T-helper 9 cell (primary cell): ENCODE measurements around the gene DPYSL3.
"Not testable (repeated sequence)": the region's sequence is repeated elsewhere in the genome, so short reads cannot be mapped to it uniquely, and the experiment has no call there.

Source experiments
- DNase-seq: peaks from one replicate; pipeline ENCODE4 v3.0.0-alpha.2; 2020

DPYSL3 gene

GRCh38 chr5:147400126-147400809 is 109.6 kb downstream of the DPYSL3 start:
- no peak for DNase-seq

GRCh38 chr5:147398860-147399259 is 111.0 kb downstream of the DPYSL3 start:
- no peak for DNase-seq

- DNase-seq, result no peak
Measured at GRCh38 chr5:147397616-147398015, 112.3 kb downstream of the DPYSL3 start.

GRCh38 chr5:147396070-147396823 is 113.6 kb downstream of the DPYSL3 start:
- DNase-seq, result no peak

GRCh38 chr5:147393874-147394672 is 115.8 kb downstream of the DPYSL3 start:
- DNase-seq, result no peak

GRCh38 chr5:147391781-147392180 is 118.1 kb downstream of the DPYSL3 start:
- DNase-seq, result no peak

GRCh38 chr5:147390654-147391225 is 119.1 kb downstream of the DPYSL3 start:
- DNase-seq, result no peak

GRCh38 chr5:147388184-147389108 is 121.4 kb downstream of the DPYSL3 start:
- no peak for DNase-seq

GRCh38 chr5:147387109-147387508 is 122.8 kb downstream of the DPYSL3 start:
- no peak for DNase-seq

GRCh38 chr5:147384346-147385193 is 125.3 kb downstream of the DPYSL3 start:
- DNase-seq, result no peak

GRCh38 chr5:147382776-147383175 is 127.1 kb downstream of the DPYSL3 start:
- DNase-seq, result no peak

GRCh38 chr5:147381555-147381954 is 128.3 kb downstream of the DPYSL3 start:
- DNase-seq, result no peak

GRCh38 chr5:147377682-147378081 is 132.2 kb downstream of the DPYSL3 start:
- DNase-seq, result no peak

- DNase-seq, result no peak
Measured at GRCh38 chr5:147375151-147375550, 134.7 kb downstream of the DPYSL3 start.

GRCh38 chr5:147373328-147373727 is 136.5 kb downstream of the DPYSL3 start:
- DNase-seq, result no peak

GRCh38 chr5:147372191-147372590 is 137.7 kb downstream of the DPYSL3 start:
- no peak for DNase-seq

- DNase-seq, result no peak
Measured at GRCh38 chr5:147371290-147371689, 138.6 kb downstream of the DPYSL3 start.

- no peak for DNase-seq
Measured at GRCh38 chr5:147369742-147370374, 140.0 kb downstream of the DPYSL3 start.

GRCh38 chr5:147367381-147367780 is 142.5 kb downstream of the DPYSL3 start:
- not testable (repeated sequence) for DNase-seq

GRCh38 chr5:147361441-147362175 is 148.3 kb downstream of the DPYSL3 start:
- no peak for DNase-seq
